Caco-2 (cell line): ENCODE measurements around the gene KIF1A. TPM values are rescaled to one million over a fixed set of nuclear protein-coding genes. Genes with fewer than 3 reads are reported as not detected.

Experiments used
- BruUV-seq: library from RNA; stranded (reverse); fragments of 400-500 nt; replicated peaks from 2 replicates; lab custom pipeline; 2021; lab: Mats Ljungman, UMichigan
- CTCF ChIA-PET: fragments of 300-600 bp; sonication (Branson Sonifier 250); formaldehyde crosslinking; loops from one replicate; lab custom pipeline; 2022; ENCODE audit warnings: antibody characterized with exemption; lab: Charles Lee
- POLR2A ChIA-PET: fragments of 300-600 bp; sonication (Branson Sonifier 250); formaldehyde crosslinking; loops from one replicate; lab custom pipeline; 2022; ENCODE audit warnings: antibody characterized with exemption; lab: Charles Lee
- DNase-seq, 2 experiments: peaks; one replicate each; pipeline versions ENCODE4 v3.0.0 to v3.0.0-alpha.2; 2020 to 2022
- H3K27me3 ChIP-seq: replicated peaks from 2 replicates; pipeline ENCODE4 v1.6.0; 2011; ENCODE audit warnings: low read length; ENCODE audit not compliant: control insufficient read depth, insufficient read depth
- H3K36me3 ChIP-seq: 2 replicates; pipeline ENCODE4 v1.5.1; 2011; ENCODE audit warnings: low read length; ENCODE audit not compliant: control insufficient read depth, insufficient read depth
- H3K4me1 ChIP-seq: fragments of 250-450 bp; sonication (Bioruptor Pico); 2 replicates; pipeline ENCODE4 v1.5.1; 2020; ENCODE audit warnings: mild to moderate bottlenecking
- H3K4me3 ChIP-seq: 2 replicates; pipeline ENCODE4 v1.5.1; 2011; ENCODE audit warnings: low read depth, mild to moderate bottlenecking, control low read depth, low read length
- H3K9me3 ChIP-seq: fragments of 250-450 bp; sonication (Bioruptor Pico); 2 replicates; pipeline ENCODE4 v1.5.1; 2020; ENCODE audit warnings: mild to moderate bottlenecking, moderate library complexity
- H3K27ac Mint-ChIP-seq: one replicate; pipeline ENCODE4 v1.8.0; 2022; ENCODE audit warnings: mixed read lengths; ENCODE audit not compliant: unreplicated experiment
- H3K27me3 Mint-ChIP-seq: one replicate; pipeline ENCODE4 v1.8.0; 2022; ENCODE audit warnings: mixed read lengths; ENCODE audit not compliant: insufficient read depth, unreplicated experiment
- H3K36me3 Mint-ChIP-seq: one replicate; pipeline ENCODE4 v1.8.0; 2022; ENCODE audit warnings: mild to moderate bottlenecking, mixed read lengths; ENCODE audit not compliant: insufficient read depth, unreplicated experiment
- H3K4me1 Mint-ChIP-seq: one replicate; pipeline ENCODE4 v1.8.0; 2022; ENCODE audit warnings: low read depth, mixed read lengths; ENCODE audit not compliant: unreplicated experiment
- H3K4me3 Mint-ChIP-seq: one replicate; pipeline ENCODE4 v1.8.0; 2022; ENCODE audit warnings: mild to moderate bottlenecking, moderate library complexity, mixed read lengths; ENCODE audit not compliant: unreplicated experiment
- H3K9me3 Mint-ChIP-seq: one replicate; pipeline ENCODE4 v1.8.0; 2022; ENCODE audit warnings: mixed read lengths; ENCODE audit not compliant: unreplicated experiment
- CTCF ChIP-seq, 2 experiments: fragments of 200-600 bp in 1 of 2; IDR thresholded peaks; 1 replicate in 1 of 2; 2 replicates in 1 of 2; pipeline versions ENCODE4 v1.5.1 to v1.8.0; 2011 to 2022; ENCODE audit warnings: antibody characterized with exemption in 1 of 2, control low read depth in 1 of 2, inconsistent platforms in 1 of 2, low read depth in 1 of 2, low read length in 1 of 2, mild to moderate bottlenecking in 1 of 2, moderate library complexity in 1 of 2; ENCODE audit not compliant: insufficient read depth in 1 of 2, severe bottlenecking in 1 of 2, unreplicated experiment in 1 of 2
- intact Hi-C: fragments of 100-400 bp; cut with micrococcal nuclease; formaldehyde crosslinking; loops from one replicate; pipeline ENCODE4 v1.10.0; 2022; ENCODE audit not compliant: unreplicated experiment
- total RNA-seq: library from RNA; stranded (reverse); gene quantifications from 2 replicates; pipeline ENCODE4 v1.2.3, GENCODE V29; 2022

The KIF1A gene
- total RNA-seq, 1 experiment from 2014 or later = 33.1 TPM

- Histone ChIP-seq H3K36me3 (no peaks in the 10 kb centered on the region), H3K9me3 (no peaks in the 10 kb centered on the region), H3K4me3 (no peak overlapping the region), H3K27me3 (no peaks in the 10 kb centered on the region), H3K4me1 (no peaks in the 10 kb centered on the region)
- CTCF ChIA-PET = no interaction called here
- intact Hi-C loops = no loop called here
- Mint-ChIP-seq H3K4me3 (no peak overlapping the region), H3K9me3 (no peaks in the 10 kb centered on the region), H3K4me1 (no peaks in the 10 kb centered on the region), H3K36me3 (peaks cover 4% of the 10 kb centered on the region), H3K27me3 (no peaks in the 10 kb centered on the region), H3K27ac (no peak overlapping the region)
- TF ChIP-seq CTCF (IDR thresholded peaks at IDR 0.05; ENCODE audit: insufficient read depth in 1 of 2, low read depth in 1 of 2, low read length in 1 of 2, severe bottlenecking in 1 of 2, unreplicated experiment in 1 of 2) = no peak
- POLR2A ChIA-PET = no interaction called here
- DNase-seq = no peak
- BruUV-seq = no TSS peak
Measured at GRCh38 chr2:240752209-240752608, 67.8 kb downstream of the KIF1A start.

GRCh38 chr2:240750409-240750808 lies 69.6 kb downstream of the KIF1A start:
- intact Hi-C loops = no loop called here
- Histone ChIP-seq H3K36me3 (no peaks in the 10 kb centered on the region), H3K4me3 (no peak overlapping the region), H3K9me3 (no peaks in the 10 kb centered on the region), H3K4me1 (no peaks in the 10 kb centered on the region), H3K27me3 (no peaks in the 10 kb centered on the region)
- Mint-ChIP-seq H3K27me3 (no peaks in the 10 kb centered on the region), H3K36me3 (peaks cover 4% of the 10 kb centered on the region), H3K4me1 (no peaks in the 10 kb centered on the region), H3K27ac (no peak overlapping the region), H3K9me3 (no peaks in the 10 kb centered on the region), H3K4me3 (no peak overlapping the region)
- ChIA-PET CTCF (no interaction called here), POLR2A (no interaction called here)
- no TSS peak for BruUV-seq
- no peak for DNase-seq
- TF ChIP-seq CTCF (IDR thresholded peaks at IDR 0.05; ENCODE audit: insufficient read depth in 1 of 2, low read depth in 1 of 2, low read length in 1 of 2, severe bottlenecking in 1 of 2, unreplicated experiment in 1 of 2) = no peak

- Mint-ChIP-seq H3K4me1 (no peaks in the 10 kb centered on the region), H3K27ac (no peak overlapping the region), H3K4me3 (no peak overlapping the region), H3K36me3 (peaks cover 4% of the 10 kb centered on the region), H3K9me3 (no peaks in the 10 kb centered on the region), H3K27me3 (no peaks in the 10 kb centered on the region)
- no peak for DNase-seq
- Histone ChIP-seq H3K4me3 (no peak overlapping the region), H3K27me3 (no peaks in the 10 kb centered on the region), H3K9me3 (no peaks in the 10 kb centered on the region), H3K36me3 (no peaks in the 10 kb centered on the region), H3K4me1 (no peaks in the 10 kb centered on the region)
- no peak for TF ChIP-seq CTCF (IDR thresholded peaks at IDR 0.05; ENCODE audit: insufficient read depth in 1 of 2, low read depth in 1 of 2, low read length in 1 of 2, severe bottlenecking in 1 of 2, unreplicated experiment in 1 of 2)
- intact Hi-C loops = no loop called here
- BruUV-seq = no TSS peak
- POLR2A ChIA-PET = no interaction called here
- CTCF ChIA-PET = no interaction called here
Measured at GRCh38 chr2:240749516-240749915, 70.5 kb downstream of the KIF1A start.
